C4-2B (cell line): ENCODE measurements around the gene SCFD2.

Experiments
- CTCF ChIP-seq: fragments of 450-650 bp; conservative IDR thresholded peaks from 2 replicates; pipeline ENCODE4 v1.5.1; 2017; ENCODE audit warnings: mild to moderate bottlenecking
- ZFX ChIP-seq: fragments of 450-650 bp; IDR thresholded peaks from 2 replicates; pipeline ENCODE4 v1.6.1; 2017

- TF ChIP-seq CTCF (no peak), ZFX (no peak)
Measured at GRCh38 chr4:52825460-52826090, 540.3 kb downstream of the SCFD2 start.
